HT1080 (cell line): ENCODE data around the gene USP17L22. TPM values are rescaled to one million over a fixed set of nuclear protein-coding genes. Genes with fewer than 3 reads are reported as not detected.
"Not testable (repeated sequence)": the region's sequence is repeated elsewhere in the genome, so short reads cannot be mapped to it uniquely, and the experiment has no call there.

ENCODE experiments used
- DNase-seq: peaks from one replicate; pipeline ENCODE4 v3.0.0-alpha.2; 2015; ENCODE audit warnings: low read depth
- polyA plus RNA-seq, 2 experiments: library from polyadenylated mRNA; depleted of rRNA; stranded (reverse); fragments of >200 nt; gene quantifications; 2 replicates each; pipeline ENCODE4 v1.2.3, GENCODE V29; 2015
- total RNA-seq: library from RNA; depleted of rRNA; stranded (reverse); fragments of >200 nt; shearing (Covaris generic); gene quantifications from 2 replicates; pipeline ENCODE4 v1.2.3, GENCODE V29; 2014; rRNA removed

The USP17L22 gene, protein sequence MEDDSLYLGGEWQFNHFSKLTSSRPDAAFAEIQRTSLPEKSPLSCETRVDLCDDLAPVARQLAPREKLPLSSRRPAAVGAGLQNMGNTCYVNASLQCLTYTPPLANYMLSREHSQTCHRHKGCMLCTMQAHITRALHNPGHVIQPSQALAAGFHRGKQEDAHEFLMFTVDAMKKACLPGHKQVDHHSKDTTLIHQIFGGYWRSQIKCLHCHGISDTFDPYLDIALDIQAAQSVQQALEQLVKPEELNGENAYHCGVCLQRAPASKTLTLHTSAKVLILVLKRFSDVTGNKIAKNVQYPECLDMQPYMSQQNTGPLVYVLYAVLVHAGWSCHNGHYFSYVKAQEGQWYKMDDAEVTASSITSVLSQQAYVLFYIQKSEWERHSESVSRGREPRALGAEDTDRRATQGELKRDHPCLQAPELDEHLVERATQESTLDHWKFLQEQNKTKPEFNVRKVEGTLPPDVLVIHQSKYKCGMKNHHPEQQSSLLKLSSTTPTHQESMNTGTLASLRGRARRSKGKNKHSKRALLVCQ
- total RNA-seq, result not detected in 2 replicates
- not detected in 2 replicates for polyA plus RNA-seq (2015; cell fraction: cytosol; rRNA removed)
- not detected in 2 replicates for polyA plus RNA-seq (2015; cell fraction: nucleus; rRNA removed)

GRCh38 chr4:9267319-9267718 is at the start of gene USP17L22:
Gene USP17L22 (plus strand): TSS chr4:9267619. CDS start chr4:9267619, 0 bp downstream.
- not testable (repeated sequence) for DNase-seq

DNA sequence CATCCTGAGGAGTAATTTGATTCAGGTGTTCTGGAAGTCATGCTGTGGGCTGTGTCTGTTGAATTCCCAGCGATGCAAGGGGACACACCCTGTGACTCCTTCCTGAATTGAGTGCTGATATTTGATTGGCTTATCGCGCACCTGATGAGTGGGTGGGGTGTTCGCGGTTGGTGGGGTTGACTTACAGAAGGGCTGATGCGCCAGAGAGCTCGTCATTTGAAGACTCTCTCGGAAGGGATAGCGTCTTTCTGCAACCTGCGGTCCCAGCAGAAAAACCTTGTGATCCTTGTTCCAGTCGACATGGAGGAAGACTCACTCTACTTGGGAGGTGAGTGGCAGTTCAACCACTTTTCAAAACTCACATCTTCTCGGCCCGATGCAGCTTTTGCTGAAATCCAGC is 47.6 kb upstream of the USP17L22 start, which contains the start of gene USP17L12:
Gene USP17L12, plus strand, starts transcription at position 301 of the 400 bp plus-strand sequence. Its CDS starts 0 bp downstream, at position 301.
- not testable (repeated sequence) for DNase-seq

DNA sequence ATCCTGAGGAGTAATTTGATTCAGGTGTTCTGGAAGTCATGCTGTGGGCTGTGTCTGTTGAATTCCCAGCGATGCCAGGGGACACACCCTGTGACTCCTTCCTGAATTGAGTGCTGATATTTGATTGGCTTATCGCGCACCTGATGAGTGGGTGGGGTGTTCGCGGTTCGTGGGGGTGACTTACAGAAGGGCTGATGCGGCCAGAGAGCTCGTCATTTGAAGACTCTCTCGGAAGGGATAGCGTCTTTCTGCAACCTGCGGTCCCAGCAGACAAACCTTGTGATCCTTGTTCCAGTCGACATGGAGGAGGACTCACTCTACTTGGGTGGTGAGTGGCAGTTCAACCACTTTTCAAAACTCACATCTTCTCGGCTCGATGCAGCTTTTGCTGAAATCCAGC is 42.8 kb upstream of the USP17L22 start, which contains the start of gene USP17L13:
Gene USP17L13, plus strand, starts transcription at position 301 of the 400 bp plus-strand sequence. Its CDS starts 0 bp downstream, at position 301.
- DNase-seq, result not testable (repeated sequence)

DNA sequence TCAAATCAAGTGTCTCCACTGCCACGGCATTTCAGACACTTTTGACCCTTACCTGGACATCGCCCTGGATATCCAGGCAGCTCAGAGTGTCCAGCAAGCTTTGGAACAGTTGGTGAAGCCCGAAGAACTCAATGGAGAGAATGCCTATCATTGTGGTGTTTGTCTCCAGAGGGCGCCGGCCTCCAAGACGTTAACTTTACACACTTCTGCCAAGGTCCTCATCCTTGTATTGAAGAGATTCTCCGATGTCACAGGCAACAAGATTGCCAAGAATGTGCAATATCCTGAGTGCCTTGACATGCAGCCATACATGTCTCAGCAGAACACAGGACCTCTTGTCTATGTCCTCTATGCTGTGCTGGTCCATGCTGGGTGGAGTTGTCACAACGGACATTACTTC is 37.2 kb upstream of the USP17L22 start:
- DNase-seq, result not testable (repeated sequence)

DNA sequence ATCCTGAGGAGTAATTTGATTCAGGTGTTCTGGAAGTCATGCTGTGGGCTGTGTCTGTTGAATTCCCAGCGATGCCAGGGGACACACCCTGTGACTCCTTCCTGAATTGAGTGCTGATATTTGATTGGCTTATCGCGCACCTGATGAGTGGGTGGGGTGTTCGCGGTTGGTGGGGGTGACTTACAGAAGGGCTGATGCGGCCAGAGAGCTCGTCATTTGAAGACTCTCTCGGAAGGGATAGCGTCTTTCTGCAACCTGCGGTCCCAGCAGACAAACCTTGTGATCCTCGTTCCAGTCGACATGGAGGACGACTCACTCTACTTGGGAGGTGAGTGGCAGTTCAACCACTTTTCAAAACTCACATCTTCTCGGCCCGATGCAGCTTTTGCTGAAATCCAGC is 33.3 kb upstream of the USP17L22 start, which contains the start of gene USP17L15:
Gene USP17L15, plus strand, starts transcription at position 301 of the 400 bp plus-strand sequence. Its CDS starts 0 bp downstream, at position 301.
- not testable (repeated sequence) for DNase-seq

DNA sequence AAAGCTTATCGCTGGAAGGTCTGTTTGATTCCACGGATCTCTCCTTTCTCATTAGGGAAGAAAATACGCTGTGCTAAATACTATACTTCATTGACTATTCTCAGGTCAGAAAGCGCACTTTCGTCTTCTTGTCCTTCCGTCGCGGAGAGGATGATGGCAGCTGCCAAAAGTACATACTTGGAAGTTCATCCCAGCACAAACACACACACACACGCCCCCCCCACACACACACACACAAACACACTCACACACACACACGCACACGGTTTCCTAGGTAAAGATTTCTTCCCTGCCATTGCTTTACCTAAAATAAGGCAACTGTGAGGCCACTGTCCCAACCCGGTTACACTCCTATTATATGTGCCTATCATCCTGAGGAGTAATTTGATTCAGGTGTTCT is 29.0 kb upstream of the USP17L22 start:
- peak; percentile 18 for DNase-seq

DNA sequence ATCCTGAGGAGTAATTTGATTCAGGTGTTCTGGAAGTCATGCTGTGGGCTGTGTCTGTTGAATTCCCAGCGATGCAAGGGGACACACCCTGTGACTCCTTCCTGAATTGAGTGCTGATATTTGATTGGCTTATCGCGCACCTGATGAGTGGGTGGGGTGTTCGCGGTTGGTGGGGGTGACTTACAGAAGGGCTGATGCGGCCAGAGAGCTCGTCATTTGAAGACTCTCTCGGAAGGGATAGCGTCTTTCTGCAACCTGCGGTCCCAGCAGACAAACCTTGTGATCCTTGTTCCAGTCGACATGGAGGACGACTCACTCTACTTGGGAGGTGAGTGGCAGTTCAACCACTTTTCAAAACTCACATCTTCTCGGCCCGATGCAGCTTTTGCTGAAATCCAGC is 23.8 kb upstream of the USP17L22 start, which contains the start of gene USP17L17:
Gene USP17L17, plus strand, starts transcription at position 301 of the 400 bp plus-strand sequence. Its CDS starts 0 bp downstream, at position 301.
- DNase-seq, result not testable (repeated sequence)

DNA sequence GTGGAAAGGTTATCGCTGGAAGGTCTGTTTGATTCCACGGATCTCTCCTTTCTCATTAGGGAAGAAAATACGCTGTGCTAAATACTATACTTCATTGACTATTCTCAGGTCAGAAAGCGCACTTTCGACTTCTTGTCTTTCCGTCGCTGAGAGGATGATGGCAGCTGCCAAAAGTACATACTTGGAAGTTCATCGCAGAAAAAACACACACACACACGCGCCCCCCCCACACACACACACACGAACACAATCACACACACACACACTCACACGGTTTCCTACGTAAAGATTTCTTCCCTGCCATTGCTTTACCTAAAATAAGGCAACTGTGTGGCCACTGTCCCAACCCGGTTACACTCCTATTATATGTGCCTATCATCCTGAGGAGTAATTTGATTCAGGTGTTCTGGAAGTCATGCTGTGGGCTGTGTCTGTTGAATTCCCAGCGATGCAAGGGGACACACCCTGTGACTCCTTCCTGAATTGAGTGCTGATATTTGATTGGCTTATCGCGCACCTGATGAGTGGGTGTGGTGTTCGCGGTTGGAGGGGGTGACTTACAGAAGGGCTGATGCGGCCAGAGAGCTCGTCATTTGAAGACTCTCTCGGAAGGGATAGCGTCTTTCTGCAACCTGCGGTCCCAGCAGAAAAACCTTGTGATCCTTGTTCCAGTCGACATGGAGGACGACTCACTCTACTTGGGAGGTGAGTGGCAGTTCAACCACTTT is 19.3 kb upstream of the USP17L22 start, which contains the start of gene USP17L18:
Gene USP17L18, plus strand, starts transcription at position 678 of the 728 bp plus-strand sequence. Its CDS starts 0 bp downstream, at position 678.
- peak; percentile 0 for DNase-seq

GRCh38 chr4:9253078-9253477 is 14.3 kb upstream of the USP17L22 start, which contains the start of gene USP17L19:
Gene USP17L19 (plus strand): TSS chr4:9253378. CDS start chr4:9253378, 0 bp downstream.
- not testable (repeated sequence) for DNase-seq

DNA sequence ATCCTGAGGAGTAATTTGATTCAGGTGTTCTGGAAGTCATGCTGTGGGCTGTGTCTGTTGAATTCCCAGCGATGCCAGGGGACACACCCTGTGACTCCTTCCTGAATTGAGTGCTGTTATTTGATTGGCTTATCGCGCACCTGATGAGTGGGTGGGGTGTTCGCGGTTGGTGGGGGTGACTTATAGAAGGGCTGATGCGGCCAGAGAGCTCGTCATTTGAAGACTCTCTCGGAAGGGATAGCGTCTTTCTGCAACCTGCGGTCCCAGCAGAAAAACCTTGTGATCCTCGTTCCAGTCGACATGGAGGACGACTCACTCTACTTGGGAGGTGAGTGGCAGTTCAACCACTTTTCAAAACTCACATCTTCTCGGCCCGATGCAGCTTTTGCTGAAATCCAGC is 9.6 kb upstream of the USP17L22 start, which contains the start of gene USP17L20:
Gene USP17L20, plus strand, starts transcription at position 301 of the 400 bp plus-strand sequence. Its CDS starts 0 bp downstream, at position 301.
- DNase-seq, result not testable (repeated sequence)

- not testable (repeated sequence) for DNase-seq
Observed at GRCh38 chr4:9262572-9262971, 4.8 kb upstream of the USP17L22 start, which contains the start of gene USP17L21. Gene USP17L21 (plus strand): TSS chr4:9262872. CDS start chr4:9262872, 0 bp downstream.

DNA sequence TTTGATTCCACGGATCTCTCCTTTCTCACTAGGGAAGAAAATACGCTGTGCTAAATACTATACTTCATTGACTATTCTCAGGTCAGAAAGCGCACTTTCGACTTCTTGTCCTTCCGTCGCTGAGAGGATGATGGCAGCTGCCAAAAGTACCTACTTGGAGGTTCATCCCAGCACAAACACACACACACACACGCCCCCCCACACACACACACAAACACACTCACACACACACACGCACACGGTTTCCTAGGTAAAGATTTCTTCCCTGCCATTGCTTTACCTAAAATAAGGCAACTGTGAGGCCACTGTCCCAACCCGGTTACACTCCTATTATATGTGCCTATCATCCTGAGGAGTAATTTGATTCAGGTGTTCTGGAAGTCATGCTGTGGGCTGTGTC is 4.3 kb downstream of the USP17L22 start:
- not testable (repeated sequence) for DNase-seq

Other genes with a start within 250 kb of the USP17L22 start
- not detected in 2 replicates for gene FAM90A26, start 97.2 kb upstream of the USP17L22 start, total RNA-seq
- not detected in 2 replicates for gene USP17L10, start 57.0 kb upstream of the USP17L22 start, total RNA-seq
- gene USP17L11, start 52.2 kb upstream of the USP17L22 start, total RNA-seq, result not detected in 2 replicates
- gene USP17L12, start 47.5 kb upstream of the USP17L22 start, total RNA-seq, result not detected in 2 replicates
- gene USP17L13, start 42.7 kb upstream of the USP17L22 start, total RNA-seq, result not detected in 2 replicates
- gene USP17L15, start 33.2 kb upstream of the USP17L22 start, total RNA-seq, result not detected in 2 replicates
- not detected in 2 replicates for gene USP17L17, start 23.7 kb upstream of the USP17L22 start, total RNA-seq
- gene USP17L18, start 19.0 kb upstream of the USP17L22 start, total RNA-seq, result not detected in 2 replicates
- not detected in 2 replicates for gene USP17L19, start 14.2 kb upstream of the USP17L22 start, total RNA-seq
- not detected in 2 replicates for gene USP17L20, start 9.5 kb upstream of the USP17L22 start, total RNA-seq
- not detected in 2 replicates for gene USP17L21, start 4.7 kb upstream of the USP17L22 start, total RNA-seq
- not detected in 2 replicates for gene USP17L24, start 57.5 kb downstream of the USP17L22 start, total RNA-seq
- not detected in 2 replicates for gene USP17L25, start 62.3 kb downstream of the USP17L22 start, total RNA-seq
- not detected in 2 replicates for gene USP17L26, start 67.0 kb downstream of the USP17L22 start, total RNA-seq
- gene USP17L5, start 71.8 kb downstream of the USP17L22 start, total RNA-seq, result not detected in 2 replicates
- not detected in 2 replicates for gene USP17L27, start 76.5 kb downstream of the USP17L22 start, total RNA-seq
- not detected in 2 replicates for gene USP17L28, start 81.3 kb downstream of the USP17L22 start, total RNA-seq
- gene USP17L29, start 86.0 kb downstream of the USP17L22 start, total RNA-seq, result not detected in 2 replicates
- not detected in 2 replicates for gene USP17L30, start 95.5 kb downstream of the USP17L22 start, total RNA-seq
- gene DEFB131A, start 176.8 kb downstream of the USP17L22 start, total RNA-seq, result not detected in 2 replicates